Keratinocyte (primary cell): ENCODE measurements around the gene CYP4Z1.
A peak's percentile ranks its signal among the peaks of the same experiment; 100 is the strongest.
"Not testable (repeated sequence)": the region's sequence is repeated elsewhere in the genome, so short reads cannot be mapped to it uniquely, and the experiment has no call there.

Source experiments
- EZH2 ChIP-seq: IDR thresholded peaks from one replicate; pipeline ENCODE4 v1.6.1; 2012; ENCODE audit warnings: inconsistent platforms, mild to moderate bottlenecking, low read length, moderate library complexity
- TF ChIP-seq, protein P1 (sequence below), 3 experiments: IDR thresholded peaks in 1 of 3; conservative IDR thresholded peaks in 1 of 3; optimal IDR thresholded peaks in 1 of 3; 2 replicates in 2 of 3; 3 replicates in 1 of 3; pipeline versions ENCODE3 to v1.5.1; 2011; ENCODE audit warnings: low read length in 3 of 3, mild to moderate bottlenecking in 3 of 3, moderate library complexity in 2 of 3, control low read depth in 1 of 3, inconsistent platforms in 1 of 3; ENCODE audit not compliant: insufficient read depth in 2 of 3; ENCODE audit errors: extremely low read depth in 1 of 3

GRCh38 chr1:47089356-47089755 lies 22.3 kb downstream of the CYP4Z1 start:
- TF ChIP-seq, protein P1, sequence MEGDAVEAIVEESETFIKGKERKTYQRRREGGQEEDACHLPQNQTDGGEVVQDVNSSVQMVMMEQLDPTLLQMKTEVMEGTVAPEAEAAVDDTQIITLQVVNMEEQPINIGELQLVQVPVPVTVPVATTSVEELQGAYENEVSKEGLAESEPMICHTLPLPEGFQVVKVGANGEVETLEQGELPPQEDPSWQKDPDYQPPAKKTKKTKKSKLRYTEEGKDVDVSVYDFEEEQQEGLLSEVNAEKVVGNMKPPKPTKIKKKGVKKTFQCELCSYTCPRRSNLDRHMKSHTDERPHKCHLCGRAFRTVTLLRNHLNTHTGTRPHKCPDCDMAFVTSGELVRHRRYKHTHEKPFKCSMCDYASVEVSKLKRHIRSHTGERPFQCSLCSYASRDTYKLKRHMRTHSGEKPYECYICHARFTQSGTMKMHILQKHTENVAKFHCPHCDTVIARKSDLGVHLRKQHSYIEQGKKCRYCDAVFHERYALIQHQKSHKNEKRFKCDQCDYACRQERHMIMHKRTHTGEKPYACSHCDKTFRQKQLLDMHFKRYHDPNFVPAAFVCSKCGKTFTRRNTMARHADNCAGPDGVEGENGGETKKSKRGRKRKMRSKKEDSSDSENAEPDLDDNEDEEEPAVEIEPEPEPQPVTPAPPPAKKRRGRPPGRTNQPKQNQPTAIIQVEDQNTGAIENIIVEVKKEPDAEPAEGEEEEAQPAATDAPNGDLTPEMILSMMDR (optimal IDR thresholded peaks at IDR 0.05 in 1 of 3, IDR thresholded peaks at IDR 0.05 in 1 of 3, conservative IDR thresholded peaks at IDR 0.05 in 1 of 3; ENCODE audit: extremely low read depth in 1 of 3, insufficient read depth in 2 of 3, low read length in 3 of 3), result peak in 1 of 3 experiments; percentile 20
- not testable (repeated sequence) for TF ChIP-seq EZH2
